Adrenal gland (tissue), 12 donors: Measurements from ENCODE around the gene KLHDC4. TPM values are rescaled to one million over a fixed set of nuclear protein-coding genes. Genes with fewer than 3 reads are reported as not detected.

ENCODE experiments used
- polyA plus RNA-seq, 3 donors: library from polyadenylated mRNA; stranded (reverse); fragments of 200-250 nt in 2 of 3; fragments of 350-450 nt in 1 of 3; fragmentation: Illumina TruSeq in 1 of 3; extraction: RNeasy Lipid Tissue Mini Kit (QIAGEN cat#74804) in 1 of 3; gene quantifications; one replicate each; pipeline ENCODE4 v1.2.3, GENCODE V29; 2013 to 2014
- total RNA-seq, 9 donors: library from RNA; depleted of rRNA in 4 of 9; stranded (reverse); fragments of >200 nt in 4 of 9; fragments of 120-200 nt in 1 of 9; fragmentation: NEBNext Ultra II Directional in 1 of 9; extraction: Animal tissue kit (Norgen Biotek cat#: 25700) in 1 of 9; gene quantifications; one replicate each; pipeline versions ENCODE4 v1.1.0 to v1.2.4, GENCODE V29; 2013 to 2023
- donor health status: healthy with polysubstance abuse.
- donor health status: Bipolar disorder and iron deficiency.
- donor health status: DM: yes; HTN: yes; CAD: no.
- donor health status: DM: no; HTN: no; CAD: no.
- donor health status: DM: no; HTN: no; CAD: no.
- donor health status: DM: yes; HTN: yes; CAD: no.

Gene KLHDC4
- total and polyA plus RNA-seq, 12 donors: 15.4 to 94.0 (median 26.4) TPM

Other genes with a start within 250 kb of the KLHDC4 start
- gene JPH3, start 163.5 kb downstream of the KLHDC4 start, total RNA-seq: 1 to 10 TPM in 2 of 9 donors, under 1 TPM in 6, not detected in 1; 0.10 to 3.7 (median 0.52) TPM
- 1 to 10 TPM in 1 of 3 donors, under 1 TPM in 2; 0.71 to 1.4 (median 0.82) TPM for gene JPH3, start 163.5 kb downstream of the KLHDC4 start, polyA plus RNA-seq
- gene SLC7A5, start 103.5 kb upstream of the KLHDC4 start, total RNA-seq: 1 to 10 TPM in 8 of 9 donors, under 1 TPM in 1; 0.69 to 9.1 (median 2.5) TPM
- gene SLC7A5, start 103.5 kb upstream of the KLHDC4 start, polyA plus RNA-seq: 1 to 10 TPM; 1.6 to 3.7 (median 1.8) TPM
- gene CA5A, start 170.5 kb upstream of the KLHDC4 start, total RNA-seq: under 1 TPM in 2 of 9 donors, not detected in 7; 0.17 to 0.56 TPM
- gene CA5A, start 170.5 kb upstream of the KLHDC4 start, polyA plus RNA-seq: not detected
- gene BANP, start 185.4 kb upstream of the KLHDC4 start, total RNA-seq: 10 to 100 TPM; 14.0 to 29.8 (median 22.1) TPM
- gene BANP, start 185.4 kb upstream of the KLHDC4 start, polyA plus RNA-seq: 10 to 100 TPM; 10.4 to 23.6 (median 19.2) TPM